GM10248 (cell line): ENCODE results near the gene SHQ1.
A peak's percentile ranks its signal among the peaks of the same experiment; 100 is the strongest.
"Not testable (repeated sequence)": the region's sequence is repeated elsewhere in the genome, so short reads cannot be mapped to it uniquely, and the experiment has no call there.

Source experiments
- CTCF ChIA-PET: fragments of 300-600 bp; sonication (Branson Sonifier 250); formaldehyde crosslinking; extraction: SDS; loops from one replicate; lab custom pipeline; 2021; ENCODE audit warnings: antibody characterized with exemption; lab: Yijun Ruan, JAX
- POLR2A ChIA-PET: fragments of 350-650 bp; sonication (Branson Sonifier 250); formaldehyde crosslinking; extraction: SDS; loops from one replicate; lab custom pipeline; 2020; ENCODE audit warnings: antibody characterized with exemption; lab: Yijun Ruan, JAX
- DNase-seq: peaks from one replicate; pipeline ENCODE4 v3.0.0; 2012; ENCODE audit errors: extremely low spot score
- TF ChIP-seq, protein P1 (sequence below): IDR thresholded peaks from 2 replicates; pipeline ENCODE4 v1.5.1; 2012; ENCODE audit warnings: mild to moderate bottlenecking, low read depth; ENCODE audit errors: extremely low read depth, missing control alignments, control extremely low read depth

SHQ1 gene

DNA sequence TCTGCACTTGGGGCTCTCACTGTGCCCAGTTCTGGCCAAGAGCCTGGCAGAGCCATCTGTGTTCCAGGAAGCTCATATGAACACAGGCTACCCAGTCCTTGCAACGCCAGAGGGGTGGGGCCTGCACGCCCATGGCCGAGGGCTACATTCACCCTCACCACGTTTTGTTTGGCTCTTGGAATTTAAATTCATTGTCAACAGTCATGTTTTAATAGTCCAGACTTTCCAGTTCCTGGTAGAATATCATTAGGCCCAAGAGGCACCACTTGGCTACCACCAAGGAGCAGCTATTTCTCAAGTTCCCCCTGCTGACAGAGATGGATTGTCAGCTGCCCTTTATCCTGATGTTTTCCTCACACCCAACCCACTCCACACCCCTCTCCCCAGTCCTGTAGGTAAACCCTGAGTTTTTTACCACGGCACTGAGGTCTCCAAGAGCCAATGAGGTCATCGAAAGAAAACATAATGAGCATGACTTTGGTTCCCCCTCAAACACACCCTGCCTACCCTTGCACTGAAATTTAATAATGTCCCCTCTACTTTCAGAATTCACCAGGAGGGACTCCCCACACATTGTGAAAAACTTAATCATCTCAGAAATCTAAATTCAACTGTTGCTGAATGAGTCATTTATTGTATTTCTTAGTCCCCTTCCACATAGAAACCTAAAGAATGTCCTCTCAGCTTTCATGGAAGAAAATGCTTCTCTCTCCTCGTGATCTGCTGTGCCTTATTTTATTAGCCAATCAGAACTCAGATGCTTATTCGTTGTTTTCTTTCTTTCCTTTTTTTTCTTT lies 125.1 kb downstream of the SHQ1 start:
- ChIA-PET CTCF (interaction anchor here (0.9 to 3.1 kb wide), 5 partner anchors 12 to 57 kb away, joined by 3 to 11 read pairs (median 3); no protein-coding TSS in a partner anchor), POLR2A (interaction anchor here (0.7 kb wide), 1 partner anchor 15 kb away, joined by 5 read pairs; no protein-coding TSS in a partner anchor)
- TF ChIP-seq, protein P1, sequence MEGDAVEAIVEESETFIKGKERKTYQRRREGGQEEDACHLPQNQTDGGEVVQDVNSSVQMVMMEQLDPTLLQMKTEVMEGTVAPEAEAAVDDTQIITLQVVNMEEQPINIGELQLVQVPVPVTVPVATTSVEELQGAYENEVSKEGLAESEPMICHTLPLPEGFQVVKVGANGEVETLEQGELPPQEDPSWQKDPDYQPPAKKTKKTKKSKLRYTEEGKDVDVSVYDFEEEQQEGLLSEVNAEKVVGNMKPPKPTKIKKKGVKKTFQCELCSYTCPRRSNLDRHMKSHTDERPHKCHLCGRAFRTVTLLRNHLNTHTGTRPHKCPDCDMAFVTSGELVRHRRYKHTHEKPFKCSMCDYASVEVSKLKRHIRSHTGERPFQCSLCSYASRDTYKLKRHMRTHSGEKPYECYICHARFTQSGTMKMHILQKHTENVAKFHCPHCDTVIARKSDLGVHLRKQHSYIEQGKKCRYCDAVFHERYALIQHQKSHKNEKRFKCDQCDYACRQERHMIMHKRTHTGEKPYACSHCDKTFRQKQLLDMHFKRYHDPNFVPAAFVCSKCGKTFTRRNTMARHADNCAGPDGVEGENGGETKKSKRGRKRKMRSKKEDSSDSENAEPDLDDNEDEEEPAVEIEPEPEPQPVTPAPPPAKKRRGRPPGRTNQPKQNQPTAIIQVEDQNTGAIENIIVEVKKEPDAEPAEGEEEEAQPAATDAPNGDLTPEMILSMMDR = no peak
- peak; percentile 30 for DNase-seq

DNA sequence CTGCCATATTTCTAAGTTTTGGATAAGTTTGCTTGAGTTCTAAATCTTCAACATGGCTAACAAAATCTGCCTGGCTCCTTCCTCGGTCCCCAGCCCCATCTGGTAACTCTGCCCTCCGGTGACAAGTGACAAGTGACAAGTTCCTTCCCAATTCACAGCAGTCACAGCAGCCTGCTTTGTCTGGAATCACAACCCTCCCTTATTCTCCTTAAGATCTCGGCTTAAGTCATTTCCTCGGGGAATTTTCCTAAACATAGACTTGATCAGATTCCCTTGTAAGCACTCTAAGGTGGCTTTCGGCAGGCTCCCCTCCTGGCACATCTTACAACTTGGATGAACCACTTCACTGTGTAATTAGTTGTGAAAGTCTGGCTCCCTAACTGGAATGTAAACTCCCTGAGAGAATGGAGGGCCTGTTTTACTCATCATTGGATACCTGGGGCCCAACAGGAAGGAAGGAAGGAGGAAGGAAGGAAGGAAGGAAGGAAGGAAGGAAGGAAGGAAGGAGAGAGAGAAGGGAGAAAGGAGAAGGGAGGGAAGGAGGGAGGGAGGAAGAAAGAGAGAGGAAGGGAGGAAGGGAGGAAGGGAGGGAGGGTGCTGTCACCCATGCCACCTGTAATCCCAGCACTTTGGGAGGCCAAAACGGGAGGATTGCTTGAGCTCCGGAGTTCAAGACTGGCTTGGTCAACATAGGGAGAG lies 126.4 kb downstream of the SHQ1 start:
- POLR2A ChIA-PET = no interaction called here
- TF ChIP-seq, protein P1 = no peak
- no peak for DNase-seq
- CTCF ChIA-PET = interaction anchor here (3.1 kb wide), 1 partner anchor 56 kb away, joined by 11 read pairs; no protein-coding TSS in a partner anchor

DNA sequence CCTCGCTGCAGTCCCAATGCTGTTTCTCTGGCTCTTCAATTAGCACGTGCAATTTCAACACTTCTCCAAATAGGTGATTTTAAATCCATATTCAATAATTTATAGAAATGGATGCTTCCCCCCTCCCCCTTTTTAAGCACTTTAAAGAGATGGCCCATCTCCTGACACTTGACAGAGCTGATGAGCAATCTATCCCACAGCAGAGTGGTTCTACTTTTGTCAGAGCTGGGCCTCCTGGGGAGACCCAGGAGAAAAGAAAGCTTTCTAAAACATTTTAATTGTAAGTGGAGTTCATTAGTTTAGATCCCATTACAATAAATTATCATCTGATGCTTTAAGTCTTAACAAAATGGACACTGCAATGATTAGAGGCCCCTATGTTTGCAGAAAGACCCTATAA lies 127.7 kb downstream of the SHQ1 start:
- DNase-seq = no peak
- POLR2A ChIA-PET = no interaction called here
- CTCF ChIA-PET = interaction anchor here (0.8 to 1.5 kb wide), 3 partner anchors 18 to 113 kb away, joined by 3 to 4 read pairs (median 4); no protein-coding TSS in a partner anchor
- TF ChIP-seq, protein P1 = no peak

DNA sequence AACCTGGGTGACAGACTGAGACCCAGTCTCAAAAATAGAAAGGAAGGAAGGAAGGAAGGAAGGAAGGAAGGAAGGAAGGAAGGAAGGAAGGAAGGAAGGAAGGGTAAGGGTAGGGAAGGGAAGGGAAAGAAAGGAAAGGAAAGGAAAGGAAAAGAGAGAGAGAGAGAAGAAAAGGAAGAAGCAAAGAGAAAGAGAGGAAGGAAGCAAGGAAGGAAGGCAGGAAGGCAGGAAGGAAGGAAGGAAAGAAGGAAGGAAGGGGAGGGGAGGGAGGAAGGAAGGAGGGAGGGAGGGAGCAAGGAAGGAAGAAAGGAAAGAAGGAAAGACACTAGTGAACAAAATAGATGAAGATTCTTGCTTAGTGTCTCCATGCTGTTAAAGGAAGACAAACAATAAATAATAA lies 129.1 kb downstream of the SHQ1 start:
- ChIA-PET POLR2A (interaction anchor here (0.6 kb wide), 1 partner anchor 151 kb away, joined by 5 read pairs; no protein-coding TSS in a partner anchor), CTCF (no interaction called here)
- no peak for DNase-seq
- TF ChIP-seq, protein P1 = no peak

DNA sequence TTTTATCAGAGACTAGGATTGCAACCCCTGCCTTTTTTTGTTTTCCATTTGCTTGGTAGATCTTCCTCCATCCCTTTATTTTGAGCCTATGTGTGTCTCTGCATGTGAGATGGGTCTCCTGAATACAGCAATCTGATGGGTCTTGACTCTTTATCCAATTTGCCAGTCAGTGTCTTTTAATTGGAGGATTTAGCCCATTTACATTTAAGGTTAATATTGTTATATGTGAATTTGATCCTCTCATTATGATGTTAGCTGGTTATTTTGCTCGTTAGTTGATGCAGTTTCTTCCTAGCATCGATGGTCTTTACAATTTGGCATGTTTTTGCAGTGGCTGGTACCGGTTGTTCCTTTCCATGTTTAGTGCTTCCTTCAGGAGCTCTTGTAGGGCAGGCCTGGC lies 134.1 kb downstream of the SHQ1 start:
- POLR2A ChIA-PET, DNase-seq, CTCF ChIA-PET: not testable (repeated sequence)

DNA sequence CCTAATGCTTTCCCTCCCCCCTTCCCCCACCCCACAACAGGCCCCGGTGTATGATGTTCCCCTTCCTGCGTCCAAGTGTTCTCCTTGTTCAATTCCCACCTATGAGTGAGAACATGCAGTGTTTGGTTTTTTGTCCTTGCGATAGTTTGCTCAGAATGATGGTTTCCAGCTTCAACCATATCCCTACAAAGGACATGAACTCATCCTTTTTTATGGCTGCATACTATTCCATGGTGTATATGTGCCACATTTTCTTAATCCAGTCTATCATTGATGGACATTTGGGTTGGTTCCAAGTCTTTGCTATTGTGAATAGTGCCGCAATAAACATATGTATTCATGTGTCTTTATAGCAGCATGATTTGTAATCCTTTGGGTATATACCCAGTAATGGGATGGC lies 137.8 kb downstream of the SHQ1 start:
- DNase-seq, POLR2A ChIA-PET: not testable (repeated sequence)
- CTCF ChIA-PET = interaction anchor here (1.1 kb wide), 2 partner anchors 10 to 44 kb away, joined by 3 to 5 read pairs; no protein-coding TSS in a partner anchor

DNA sequence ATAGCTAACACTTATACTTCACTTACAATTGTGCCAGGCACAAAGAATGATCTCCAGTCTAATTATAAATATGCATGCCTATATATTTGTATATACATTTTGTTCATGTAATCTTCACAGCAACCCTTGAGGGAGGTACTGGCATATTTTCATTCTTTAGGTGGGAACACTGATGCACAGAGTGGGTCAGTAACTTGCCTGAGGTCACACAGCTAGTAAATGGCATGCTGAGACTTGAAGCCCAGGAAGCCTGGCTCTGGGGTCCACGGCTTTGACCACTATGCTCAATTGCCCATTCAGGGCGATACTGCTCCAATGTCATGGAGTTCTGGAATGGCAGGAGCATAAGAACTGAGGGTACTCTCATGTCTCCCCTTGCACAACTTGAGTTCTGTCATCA lies 139.8 kb downstream of the SHQ1 start:
- no peak for DNase-seq
- POLR2A ChIA-PET = no interaction called here
- TF ChIP-seq, protein P1 = no peak
- CTCF ChIA-PET = interaction anchor here (1.0 kb wide), 1 partner anchor 14 kb away, joined by 3 read pairs; no protein-coding TSS in a partner anchor
